Smooth muscle cell (in vitro differentiated cells): Measurements from ENCODE around the gene PHB1. TPM values are rescaled to one million over a fixed set of nuclear protein-coding genes. Genes with fewer than 3 reads are reported as not detected.

Source experiments
- DNase-seq: peaks from one replicate; lab custom pipeline; 2025; ENCODE audit not compliant: unreplicated experiment; lab: John Stamatoyannopoulos, UW
- H2AFZ ChIP-seq: fragments of 200-600 bp; sonication (generic); 2 replicates; pipeline ENCODE4 v1.6.0; 2016; ENCODE audit warnings: antibody characterized with exemption, low read depth, mild to moderate bottlenecking
- H3F3A ChIP-seq: fragments of 200-600 bp; sonication (generic); 2 replicates; pipeline ENCODE4 v1.6.0; 2017; ENCODE audit warnings: antibody characterized with exemption, low read depth
- H3K27ac ChIP-seq: fragments of 200-600 bp; sonication (generic); 2 replicates; pipeline ENCODE4 v1.5.1; 2016; ENCODE audit warnings: low read depth, mild to moderate bottlenecking
- H3K27me3 ChIP-seq: fragments of 200-600 bp; sonication (generic); 2 replicates; pipeline ENCODE4 v1.6.1; 2016; ENCODE audit warnings: low read depth, mild to moderate bottlenecking
- H3K36me3 ChIP-seq: fragments of 200-600 bp; sonication (generic); 2 replicates; pipeline ENCODE4 v1.5.1; 2016; ENCODE audit warnings: low read depth
- H3K4me1 ChIP-seq: fragments of 200-600 bp; sonication (generic); 2 replicates; pipeline ENCODE4 v1.5.1; 2016; ENCODE audit warnings: low read depth
- H3K4me2 ChIP-seq: fragments of 200-600 bp; sonication (generic); 2 replicates; pipeline ENCODE4 v1.6.0; 2016; ENCODE audit warnings: mild to moderate bottlenecking
- H3K4me3 ChIP-seq: fragments of 200-600 bp; sonication (generic); 2 replicates; pipeline ENCODE4 v1.5.1; 2016; ENCODE audit warnings: mild to moderate bottlenecking
- H3K79me2 ChIP-seq: fragments of 200-600 bp; sonication (generic); 2 replicates; pipeline ENCODE4 v1.6.0; 2016; ENCODE audit warnings: low read depth, mild to moderate bottlenecking
- H3K9ac ChIP-seq: fragments of 200-600 bp; sonication (generic); 2 replicates; pipeline ENCODE4 v1.6.0; 2016; ENCODE audit warnings: low read depth
- H3K9me3 ChIP-seq: fragments of 200-600 bp; sonication (generic); replicated peaks from 2 replicates; pipeline ENCODE4 v1.5.1; 2016; ENCODE audit warnings: low read depth
- H4K20me1 ChIP-seq: fragments of 200-600 bp; sonication (generic); 2 replicates; pipeline ENCODE4 v1.6.0; 2016; ENCODE audit warnings: low read depth
- WGBS: methylation state at CpG from one replicate; pipeline ENCODE4 v1.1.7; 2016; ENCODE audit warnings: low lambda C conversion rate; 5-methylcytosine and 5-hydroxymethylcytosine counted together
- polyA plus RNA-seq: library from polyadenylated mRNA; unstranded; fragments of >200 nt; fragmentation: Nextera tagmentation; extraction: Ambion mirVana; gene quantifications from 2 replicates; pipeline ENCODE4 v1.2.1, GENCODE V29; 2016
- total RNA-seq: library from RNA; depleted of rRNA; stranded (reverse); fragments of >200 nt; gene quantifications from 2 replicates; pipeline ENCODE4 v1.2.3, GENCODE V29; 2014
- TF ChIP-seq, protein P1 (sequence below): fragments of 200-600 bp; sonication (generic); IDR thresholded peaks from 2 replicates; pipeline ENCODE4 v1.5.1; 2017; ENCODE audit warnings: borderline replicate concordance, mild to moderate bottlenecking, antibody characterized with exemption; ENCODE audit not compliant: insufficient read depth, poor library complexity, severe bottlenecking

The PHB1 gene
- total and polyA plus RNA-seq, 2 experiments from 2014 or later = 90.1 to 184 TPM

DNA sequence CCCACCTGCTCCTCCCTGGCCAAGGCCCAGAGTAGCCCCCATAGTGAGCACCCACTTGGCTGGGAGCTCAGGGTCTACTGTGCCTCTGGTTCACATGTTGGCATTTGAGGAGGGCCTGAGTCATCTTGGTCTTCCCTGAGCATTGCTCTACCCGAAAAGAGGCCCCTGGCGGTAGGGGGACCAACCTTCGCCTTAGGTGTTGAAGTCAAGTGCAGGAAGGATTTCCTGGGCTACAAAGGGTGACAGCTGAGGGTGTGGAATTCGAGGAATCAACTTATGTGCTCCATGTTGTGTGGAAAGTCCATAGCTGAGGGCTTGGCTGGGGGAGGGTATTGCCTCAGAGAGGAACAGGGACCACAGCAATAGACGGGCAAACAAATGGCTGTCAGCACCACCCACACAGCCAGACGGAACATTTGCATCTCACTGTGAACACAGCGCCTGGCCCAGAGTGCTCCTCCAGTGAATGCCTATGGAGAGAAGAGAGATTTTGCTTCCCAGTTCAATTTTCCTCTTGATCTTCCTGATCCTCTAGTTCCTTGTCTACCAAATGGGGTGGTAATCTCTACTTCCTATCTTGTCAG lies 44.8 kb upstream of the PHB1 start:
- no peaks in the 10 kb centered on the region for H3K9me3 ChIP-seq
- H3K79me2 ChIP-seq = no peaks in the 10 kb centered on the region
- H3K4me1 ChIP-seq = peaks cover 6% of the 10 kb centered on the region
- no peak overlapping the region for H3K4me3 ChIP-seq
- TF ChIP-seq, protein P1, sequence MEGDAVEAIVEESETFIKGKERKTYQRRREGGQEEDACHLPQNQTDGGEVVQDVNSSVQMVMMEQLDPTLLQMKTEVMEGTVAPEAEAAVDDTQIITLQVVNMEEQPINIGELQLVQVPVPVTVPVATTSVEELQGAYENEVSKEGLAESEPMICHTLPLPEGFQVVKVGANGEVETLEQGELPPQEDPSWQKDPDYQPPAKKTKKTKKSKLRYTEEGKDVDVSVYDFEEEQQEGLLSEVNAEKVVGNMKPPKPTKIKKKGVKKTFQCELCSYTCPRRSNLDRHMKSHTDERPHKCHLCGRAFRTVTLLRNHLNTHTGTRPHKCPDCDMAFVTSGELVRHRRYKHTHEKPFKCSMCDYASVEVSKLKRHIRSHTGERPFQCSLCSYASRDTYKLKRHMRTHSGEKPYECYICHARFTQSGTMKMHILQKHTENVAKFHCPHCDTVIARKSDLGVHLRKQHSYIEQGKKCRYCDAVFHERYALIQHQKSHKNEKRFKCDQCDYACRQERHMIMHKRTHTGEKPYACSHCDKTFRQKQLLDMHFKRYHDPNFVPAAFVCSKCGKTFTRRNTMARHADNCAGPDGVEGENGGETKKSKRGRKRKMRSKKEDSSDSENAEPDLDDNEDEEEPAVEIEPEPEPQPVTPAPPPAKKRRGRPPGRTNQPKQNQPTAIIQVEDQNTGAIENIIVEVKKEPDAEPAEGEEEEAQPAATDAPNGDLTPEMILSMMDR = no peak
- DNase-seq = no peak
- H3K4me2 ChIP-seq = no peak overlapping the region
- H3K27me3 ChIP-seq = no peaks in the 10 kb centered on the region
- WGBS = 44% methylated on average over 7 of the region's 7 CpGs
- H2AFZ ChIP-seq = no peak overlapping the region
- H3K36me3 ChIP-seq = no peaks in the 10 kb centered on the region
- H3K9ac ChIP-seq = no peak overlapping the region
- peaks cover 3% of the 10 kb centered on the region for H3F3A ChIP-seq
- H3K27ac ChIP-seq = no peak overlapping the region
- no peaks in the 10 kb centered on the region for H4K20me1 ChIP-seq

DNA sequence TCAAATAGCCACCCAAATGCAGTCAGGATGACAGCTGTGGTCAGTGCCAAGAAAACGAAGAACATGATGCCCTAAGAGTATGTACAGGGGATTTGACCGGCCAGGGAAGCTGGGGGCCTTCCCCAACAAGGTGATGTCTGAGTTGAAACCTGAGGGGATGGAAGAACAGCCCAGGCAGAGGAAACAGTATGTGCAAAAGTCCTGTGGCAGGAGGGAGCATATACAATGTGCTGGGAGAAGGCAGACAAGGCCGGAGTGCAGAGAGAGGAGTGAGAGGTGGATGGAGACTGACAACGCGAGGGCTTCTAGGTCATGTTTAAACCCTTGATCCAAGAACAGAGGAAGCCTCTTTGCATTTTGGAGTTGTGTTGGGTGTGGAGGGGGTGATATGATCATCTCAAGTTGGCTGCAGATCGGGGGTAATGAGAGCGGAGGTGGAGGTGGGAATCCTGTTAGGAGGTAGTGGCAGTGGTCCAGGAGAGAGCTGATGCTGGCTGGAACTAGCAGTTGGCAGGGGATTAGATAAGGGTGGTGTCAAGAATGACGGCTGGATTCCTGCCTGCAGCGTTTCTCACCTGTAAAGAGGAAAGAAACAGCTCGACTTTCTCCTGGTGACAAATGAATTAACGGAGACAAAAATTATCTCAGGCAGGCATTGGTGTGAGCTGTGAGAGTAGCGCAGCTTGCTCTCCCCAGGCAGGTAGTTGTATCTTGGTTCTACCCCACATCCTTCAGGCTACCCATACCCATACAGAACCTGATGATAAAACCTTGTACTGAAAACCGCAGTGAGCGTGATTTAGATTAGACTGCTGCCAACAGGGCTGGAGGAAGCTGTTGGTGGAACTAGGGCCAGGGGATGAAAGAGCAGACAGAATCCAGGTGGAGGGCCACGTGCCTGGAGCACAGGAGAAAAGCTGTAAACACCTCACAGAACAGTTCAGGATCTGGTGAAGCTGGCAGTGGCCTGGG lies 43.2 kb upstream of the PHB1 start:
- DNase-seq = no peak
- Histone ChIP-seq H3K27me3 (no peaks in the 10 kb centered on the region), H3K36me3 (no peaks in the 10 kb centered on the region), H3K79me2 (no peaks in the 10 kb centered on the region), H3K9ac (no peak overlapping the region), H3K9me3 (no peaks in the 10 kb centered on the region), H3F3A (peaks cover 3% of the 10 kb centered on the region), H4K20me1 (no peaks in the 10 kb centered on the region), H2AFZ (no peak overlapping the region), H3K4me1 (peaks cover 6% of the 10 kb centered on the region), H3K4me3 (no peak overlapping the region), H3K27ac (no peak overlapping the region), H3K4me2 (no peak overlapping the region)
- 88% methylated on average over 15 of the region's 15 CpGs for WGBS
- TF ChIP-seq, protein P1 = no peak

- no peaks in the 10 kb centered on the region for H4K20me1 ChIP-seq
- H3K27me3 ChIP-seq = no peaks in the 10 kb centered on the region
- peaks cover 6% of the 10 kb centered on the region for H3K4me1 ChIP-seq
- WGBS = 32% methylated on average over 5 of the region's 5 CpGs
- H3K27ac ChIP-seq = no peak overlapping the region
- no peaks in the 10 kb centered on the region for H3K79me2 ChIP-seq
- DNase-seq = peak; percentile 10
- TF ChIP-seq, protein P1 = no peak
- no peaks in the 10 kb centered on the region for H3K9me3 ChIP-seq
- H3F3A ChIP-seq = peaks cover 3% of the 10 kb centered on the region
- H3K4me2 ChIP-seq = no peak overlapping the region
- H2AFZ ChIP-seq = no peak overlapping the region
- H3K36me3 ChIP-seq = no peaks in the 10 kb centered on the region
- H3K4me3 ChIP-seq = no peak overlapping the region
- no peak overlapping the region for H3K9ac ChIP-seq
Observed at GRCh38 chr17:49456183-49456965, 41.7 kb upstream of the PHB1 start.
